Keratinocyte (primary cell): ENCODE measurements around the gene TBX18. TPM values are rescaled to one million over a fixed set of nuclear protein-coding genes. Genes with fewer than 3 reads are reported as not detected.

ENCODE experiments used
- DNase-seq: peaks from one replicate; pipeline ENCODE4 v3.0.0-alpha.2; 2011; ENCODE audit warnings: low read depth, missing footprints, low spot score
- FAIRE-seq: peaks from 2 replicates; lab custom pipeline; 2011; peaks lifted over from hg19 to GRCh38; lab: Jason Lieb, UNC
- H2AFZ ChIP-seq: 2 replicates; pipeline ENCODE4 v1.6.0; 2012; ENCODE audit warnings: low read length, control low read depth, inconsistent platforms; ENCODE audit not compliant: control insufficient read depth
- H3K27ac ChIP-seq: 2 replicates; pipeline ENCODE4 v1.5.1; 2011; ENCODE audit warnings: low read length; ENCODE audit not compliant: control insufficient read depth, insufficient read depth
- H3K27me3 ChIP-seq: 3 replicates; pipeline ENCODE4 v1.6.0; 2011; ENCODE audit warnings: low read length; ENCODE audit not compliant: control insufficient read depth, insufficient read depth; ENCODE audit errors: extremely low read depth
- H3K36me3 ChIP-seq, 2 experiments: 2 replicates in 1 of 2; 3 replicates in 1 of 2; pipeline ENCODE4 v1.5.1; 2011; ENCODE audit warnings: low read length in 2 of 2, mild to moderate bottlenecking in 1 of 2; ENCODE audit not compliant: control insufficient read depth in 2 of 2, insufficient read depth in 2 of 2; ENCODE audit errors: extremely low read depth in 1 of 2
- H3K4me1 ChIP-seq: 3 replicates; pipeline ENCODE4 v1.5.1; 2011; ENCODE audit warnings: low read length; ENCODE audit not compliant: control insufficient read depth, insufficient read depth; ENCODE audit errors: extremely low read depth
- H3K4me2 ChIP-seq: 3 replicates; pipeline ENCODE4 v1.6.0; 2011; ENCODE audit warnings: low read depth, low read length; ENCODE audit not compliant: control insufficient read depth, insufficient read depth; ENCODE audit errors: extremely low read depth
- H3K4me3 ChIP-seq, 3 experiments: fragments of 200-600 bp in 1 of 3; sonication (generic) in 1 of 3; 2 replicates in 2 of 3; 3 replicates in 1 of 3; pipeline ENCODE4 v1.5.1; 2011 to 2016; ENCODE audit warnings: low read length in 3 of 3, mild to moderate bottlenecking in 3 of 3, control low read depth in 2 of 3, inconsistent platforms in 1 of 3, low read depth in 1 of 3, mixed read lengths in 1 of 3, mixed run types in 1 of 3, moderate library complexity in 1 of 3; ENCODE audit not compliant: control insufficient read depth in 2 of 3, insufficient read depth in 2 of 3; ENCODE audit errors: extremely low read depth in 1 of 3
- H3K79me2 ChIP-seq: 2 replicates; pipeline ENCODE4 v1.6.0; 2012; ENCODE audit warnings: low read length; ENCODE audit not compliant: control insufficient read depth, insufficient read depth
- H3K9ac ChIP-seq: 3 replicates; pipeline ENCODE4 v1.6.0; 2011; ENCODE audit warnings: low read length; ENCODE audit not compliant: control insufficient read depth, insufficient read depth; ENCODE audit errors: extremely low read depth
- H3K9me1 ChIP-seq: 3 replicates; pipeline ENCODE4 v1.6.0; 2011; ENCODE audit warnings: low read length; ENCODE audit not compliant: control insufficient read depth, insufficient read depth; ENCODE audit errors: extremely low read depth
- H3K9me3 ChIP-seq: 2 replicates; pipeline ENCODE4 v1.5.1; 2012; ENCODE audit warnings: low read depth, low read length; ENCODE audit not compliant: control insufficient read depth
- H4K20me1 ChIP-seq: 3 replicates; pipeline ENCODE4 v1.6.0; 2011; ENCODE audit warnings: low read length; ENCODE audit not compliant: control insufficient read depth, insufficient read depth; ENCODE audit errors: extremely low read depth
- CTCF ChIP-seq, 3 experiments: IDR thresholded peaks in 1 of 3; conservative IDR thresholded peaks in 1 of 3; optimal IDR thresholded peaks in 1 of 3; 2 replicates in 2 of 3; 3 replicates in 1 of 3; pipeline versions ENCODE3 to v1.5.1; 2011; ENCODE audit warnings: low read length in 3 of 3, mild to moderate bottlenecking in 3 of 3, moderate library complexity in 2 of 3, control low read depth in 1 of 3, inconsistent platforms in 1 of 3; ENCODE audit not compliant: insufficient read depth in 2 of 3; ENCODE audit errors: extremely low read depth in 1 of 3
- EZH2 ChIP-seq: IDR thresholded peaks from one replicate; pipeline ENCODE4 v1.6.1; 2012; ENCODE audit warnings: inconsistent platforms, mild to moderate bottlenecking, low read length, moderate library complexity
- dilution Hi-C: fragments of 300-500 bp; cut with MboI; formaldehyde crosslinking; loops from one replicate; pipeline ENCODE4 v1.7.0; 2020; ENCODE audit warnings: low sequenced_read_pairs; ENCODE audit not compliant: extremely low pct_ligation_motif_present
- polyA plus RNA-seq, 5 experiments: library from polyadenylated mRNA; depleted of rRNA in 3 of 5; stranded (reverse) in 3 of 5; stranded (forward) in 1 of 5; unstranded in 1 of 5; fragments of >200 nt; gene quantifications; 1 replicate in 1 of 5; 2 replicates in 3 of 5; 3 replicates in 1 of 5; pipeline versions ENCODE4 v1.2.1 to v1.2.3, GENCODE V29; 2011 to 2012; ENCODE audit warnings: missing spikeins in 2 of 5, low read depth in 1 of 5, low replicate concordance in 1 of 5

Gene TBX18
- polyA plus RNA-seq, 1 donor (not counting 4 experiments of a cell fraction or from before 2014, with no cell fraction given), result 0.03 TPM

GRCh38 chr6:84652356-84653026, 111.9 kb downstream of the TBX18 start:
- no peak overlapping the region for H3K27ac ChIP-seq
- H3K9ac ChIP-seq, result no peak overlapping the region
- dilution Hi-C loops, result no loop called here
- no peak for TF ChIP-seq CTCF (optimal IDR thresholded peaks at IDR 0.05 in 1 of 3, IDR thresholded peaks at IDR 0.05 in 1 of 3, conservative IDR thresholded peaks at IDR 0.05 in 1 of 3; ENCODE audit: extremely low read depth in 1 of 3, insufficient read depth in 2 of 3, low read length in 3 of 3)
- no peak for TF ChIP-seq EZH2
- H4K20me1 ChIP-seq, result no peaks in the 10 kb centered on the region
- no peak overlapping the region for H3K4me2 ChIP-seq
- H3K36me3 ChIP-seq, result no peaks in the 10 kb centered on the region
- no peak for DNase-seq
- H3K79me2 ChIP-seq, result no peaks in the 10 kb centered on the region
- H3K4me3 ChIP-seq, result no peak overlapping the region
- no peak overlapping the region for H2AFZ ChIP-seq
- no peaks in the 10 kb centered on the region for H3K27me3 ChIP-seq
- no peak for FAIRE-seq
- no peaks in the 10 kb centered on the region for H3K9me3 ChIP-seq
- no peaks in the 10 kb centered on the region for H3K9me1 ChIP-seq
- H3K4me1 ChIP-seq, result no peaks in the 10 kb centered on the region

GRCh38 chr6:84651583-84651982, 112.8 kb downstream of the TBX18 start:
- Histone ChIP-seq H2AFZ (no peak overlapping the region), H4K20me1 (no peaks in the 10 kb centered on the region), H3K27ac (no peak overlapping the region), H3K4me3 (no peak overlapping the region), H3K4me1 (no peaks in the 10 kb centered on the region), H3K79me2 (no peaks in the 10 kb centered on the region), H3K9me1 (no peaks in the 10 kb centered on the region), H3K9ac (no peak overlapping the region), H3K4me2 (no peak overlapping the region), H3K9me3 (no peaks in the 10 kb centered on the region), H3K36me3 (no peaks in the 10 kb centered on the region), H3K27me3 (no peaks in the 10 kb centered on the region)
- no peak for FAIRE-seq
- DNase-seq, result no peak
- no peak for TF ChIP-seq EZH2
- TF ChIP-seq CTCF (optimal IDR thresholded peaks at IDR 0.05 in 1 of 3, IDR thresholded peaks at IDR 0.05 in 1 of 3, conservative IDR thresholded peaks at IDR 0.05 in 1 of 3; ENCODE audit: extremely low read depth in 1 of 3, insufficient read depth in 2 of 3, low read length in 3 of 3), result no peak
- dilution Hi-C loops, result no loop called here
